GM12872 (cell line): Measurements from ENCODE around the gene CLDN12.
A peak's percentile ranks its signal among the peaks of the same experiment; 100 is the strongest.

Experiments
- TF ChIP-seq, protein P1 (sequence below): IDR thresholded peaks from 3 replicates; pipeline ENCODE4 v1.5.1; 2011; ENCODE audit warnings: low read depth, mild to moderate bottlenecking, low read length, moderate library complexity; ENCODE audit not compliant: insufficient read depth

Gene CLDN12

DNA sequence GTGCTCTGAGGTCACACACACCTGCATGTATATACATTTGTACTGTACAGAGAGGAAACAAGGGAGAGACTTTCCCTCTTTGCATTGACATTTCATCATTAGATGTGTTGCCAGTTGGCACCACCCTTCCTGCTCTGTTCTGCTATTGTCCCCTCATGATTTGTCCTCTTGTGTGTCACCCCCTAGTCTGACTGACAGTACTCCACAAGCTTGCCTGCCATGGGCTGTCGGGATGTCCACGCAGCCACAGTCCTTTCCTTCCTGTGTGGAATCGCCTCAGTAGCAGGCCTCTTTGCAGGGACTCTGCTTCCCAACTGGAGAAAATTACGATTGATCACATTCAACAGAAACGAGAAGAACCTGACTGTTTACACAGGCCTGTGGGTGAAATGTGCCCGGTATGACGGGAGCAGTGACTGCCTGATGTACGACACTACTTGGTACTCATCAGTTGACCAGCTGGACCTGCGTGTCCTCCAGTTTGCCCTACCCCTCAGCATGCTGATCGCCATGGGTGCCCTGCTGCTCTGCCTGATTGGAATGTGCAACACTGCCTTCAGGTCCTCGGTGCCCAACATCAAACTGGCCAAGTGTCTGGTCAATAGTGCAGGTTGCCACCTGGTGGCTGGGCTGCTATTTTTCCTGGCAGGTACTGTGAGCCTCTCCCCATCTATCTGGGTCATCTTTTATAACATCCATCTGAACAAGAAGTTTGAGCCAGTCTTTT is 9.4 kb downstream of the CLDN12 start:
- TF ChIP-seq, protein P1, sequence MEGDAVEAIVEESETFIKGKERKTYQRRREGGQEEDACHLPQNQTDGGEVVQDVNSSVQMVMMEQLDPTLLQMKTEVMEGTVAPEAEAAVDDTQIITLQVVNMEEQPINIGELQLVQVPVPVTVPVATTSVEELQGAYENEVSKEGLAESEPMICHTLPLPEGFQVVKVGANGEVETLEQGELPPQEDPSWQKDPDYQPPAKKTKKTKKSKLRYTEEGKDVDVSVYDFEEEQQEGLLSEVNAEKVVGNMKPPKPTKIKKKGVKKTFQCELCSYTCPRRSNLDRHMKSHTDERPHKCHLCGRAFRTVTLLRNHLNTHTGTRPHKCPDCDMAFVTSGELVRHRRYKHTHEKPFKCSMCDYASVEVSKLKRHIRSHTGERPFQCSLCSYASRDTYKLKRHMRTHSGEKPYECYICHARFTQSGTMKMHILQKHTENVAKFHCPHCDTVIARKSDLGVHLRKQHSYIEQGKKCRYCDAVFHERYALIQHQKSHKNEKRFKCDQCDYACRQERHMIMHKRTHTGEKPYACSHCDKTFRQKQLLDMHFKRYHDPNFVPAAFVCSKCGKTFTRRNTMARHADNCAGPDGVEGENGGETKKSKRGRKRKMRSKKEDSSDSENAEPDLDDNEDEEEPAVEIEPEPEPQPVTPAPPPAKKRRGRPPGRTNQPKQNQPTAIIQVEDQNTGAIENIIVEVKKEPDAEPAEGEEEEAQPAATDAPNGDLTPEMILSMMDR = peak; percentile 51

DNA sequence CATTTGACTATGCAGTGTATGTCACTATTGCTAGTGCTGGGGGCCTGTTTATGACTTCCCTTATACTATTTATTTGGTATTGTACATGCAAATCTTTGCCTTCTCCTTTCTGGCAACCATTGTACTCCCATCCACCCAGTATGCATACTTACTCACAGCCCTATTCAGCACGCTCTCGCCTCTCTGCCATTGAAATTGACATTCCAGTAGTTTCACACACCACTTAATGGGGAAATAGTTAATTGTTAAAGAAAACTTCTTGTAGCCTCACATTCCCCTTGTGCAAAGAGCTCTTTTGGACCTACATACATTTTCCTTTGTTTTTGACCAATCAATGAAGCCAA is 9.9 kb downstream of the CLDN12 start:
- TF ChIP-seq, protein P1 = no peak

DNA sequence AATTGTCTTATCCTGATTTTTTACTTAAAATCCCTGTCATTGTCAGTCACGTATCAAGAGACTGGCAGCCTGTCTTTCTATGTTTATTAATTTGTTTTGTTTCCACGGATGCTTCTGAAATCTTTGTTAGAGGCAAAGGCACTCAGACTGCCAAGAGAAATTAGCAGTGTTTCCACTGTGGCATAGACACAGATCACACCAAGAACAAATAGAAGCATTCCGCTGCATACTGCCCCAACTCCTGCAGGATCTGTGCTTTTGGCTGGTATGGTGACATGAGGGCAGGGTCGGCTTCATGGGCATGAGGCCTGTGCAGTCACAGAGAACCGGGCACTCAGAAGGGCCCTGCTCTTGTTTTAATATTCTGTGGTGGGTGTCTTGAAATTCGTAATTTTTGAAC is 18.4 kb downstream of the CLDN12 start:
- TF ChIP-seq, protein P1 = no peak

DNA sequence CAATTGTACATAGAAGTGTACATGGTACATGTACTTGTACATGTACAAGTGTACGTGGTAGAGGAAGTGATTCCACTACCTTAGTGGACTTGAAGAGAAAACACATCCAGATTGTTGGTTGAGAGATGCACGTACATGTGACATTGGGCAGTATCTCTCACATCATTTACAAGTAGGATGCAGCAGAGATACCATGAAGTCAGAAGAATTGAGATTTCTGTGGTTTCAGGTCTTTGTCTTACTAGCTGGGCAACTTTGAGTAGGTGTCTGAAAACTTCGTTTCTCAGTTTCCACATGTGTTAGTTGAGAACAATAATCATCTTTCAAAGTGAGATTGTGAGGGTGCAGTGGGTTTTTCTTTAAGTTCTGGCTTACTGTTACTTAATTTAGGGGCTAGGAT is 21.5 kb downstream of the CLDN12 start:
- TF ChIP-seq, protein P1 = no peak

DNA sequence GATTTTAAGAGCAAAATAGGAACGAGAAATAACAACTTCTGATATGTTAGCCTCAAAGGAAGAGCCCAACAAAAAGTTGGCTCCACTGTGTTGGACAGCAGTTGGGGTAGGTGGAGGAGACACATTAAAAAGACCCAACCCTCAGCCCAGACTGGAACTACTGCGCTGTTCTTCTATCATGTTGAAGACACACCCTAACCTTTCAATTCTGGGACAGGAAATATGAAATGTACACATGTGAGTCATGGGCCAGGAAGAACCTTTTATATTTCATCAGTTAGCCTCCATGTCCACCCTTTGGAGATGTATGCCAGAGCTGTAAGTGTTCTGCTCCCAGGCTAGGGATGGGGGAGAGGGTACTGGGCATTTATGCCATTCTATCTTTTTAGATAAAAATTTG is 22.1 kb downstream of the CLDN12 start:
- TF ChIP-seq, protein P1 = no peak

DNA sequence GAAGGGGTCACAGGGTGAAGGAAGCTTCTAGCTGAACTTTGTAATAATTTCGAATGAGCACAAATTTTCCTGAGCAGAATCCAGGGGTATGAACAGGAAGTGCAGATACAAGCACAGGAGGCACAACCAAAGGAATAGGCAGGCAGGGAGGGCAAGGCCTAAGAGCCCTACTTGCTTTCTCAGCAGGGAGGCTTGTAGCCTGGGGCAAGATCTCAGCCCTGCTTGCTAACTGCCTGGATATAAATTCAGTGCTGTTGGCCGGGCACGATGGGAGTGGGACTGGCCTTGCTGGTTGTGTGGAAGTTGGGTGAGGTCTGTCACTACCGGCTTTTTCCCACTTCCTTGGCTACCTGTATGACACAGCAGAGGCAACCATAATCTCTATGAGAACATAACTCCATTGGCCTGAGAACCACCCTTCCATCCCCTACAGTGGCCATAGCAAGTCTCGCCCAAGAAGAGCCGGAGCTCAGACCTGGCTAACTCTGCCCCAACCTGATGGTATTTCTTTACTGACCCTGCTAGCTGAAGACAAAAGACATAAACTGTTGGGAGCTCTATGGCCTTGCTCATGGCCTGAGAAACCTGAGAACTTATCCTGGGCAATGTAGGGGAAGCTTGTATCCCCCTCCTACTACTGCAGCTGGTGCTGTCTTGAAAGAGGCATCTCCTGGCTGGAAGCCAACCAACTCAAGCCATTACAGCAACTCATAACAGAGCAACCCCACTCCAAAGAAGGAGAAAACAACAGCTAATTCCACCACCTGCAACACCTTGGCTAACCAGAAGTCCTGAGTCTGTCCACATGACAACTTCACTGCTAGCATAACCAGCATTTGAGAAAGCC is 27.6 kb downstream of the CLDN12 start:
- TF ChIP-seq, protein P1 = no peak

DNA sequence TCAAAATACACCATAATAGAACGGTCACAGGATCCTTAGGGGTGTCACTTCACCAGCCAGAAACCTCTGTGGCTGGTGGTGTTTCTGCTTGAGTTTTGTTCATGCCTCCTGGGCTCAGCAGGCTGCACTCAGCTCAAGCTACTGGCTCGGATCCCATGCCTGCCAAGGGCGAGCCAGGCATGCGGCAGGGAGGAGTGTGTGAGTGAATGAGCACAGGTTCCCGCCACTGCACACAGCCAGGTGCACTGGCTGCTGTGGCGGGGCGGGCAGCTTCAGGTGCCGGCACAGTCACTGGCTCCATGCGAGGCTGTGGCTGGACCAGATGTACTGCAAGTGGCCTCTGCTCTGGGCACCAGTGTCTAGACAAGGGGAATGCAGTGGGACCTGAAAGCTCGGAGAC is 29.5 kb downstream of the CLDN12 start:
- TF ChIP-seq, protein P1 = no peak
